GM10847 (cell line): ENCODE measurements around the gene VAV3.

Experiments
- POLR2A ChIP-seq: IDR thresholded peaks from 2 replicates; pipeline ENCODE4 v1.6.1; 2011; ENCODE audit not compliant: insufficient read length; ENCODE audit errors: extremely low read depth

The VAV3 gene

GRCh38 chr1:107739201-107739600 lies 225.8 kb downstream of the VAV3 start:
- TF ChIP-seq POLR2A, result no peak

- no peak for TF ChIP-seq POLR2A
Measured at GRCh38 chr1:107727866-107728265, 237.1 kb downstream of the VAV3 start.

GRCh38 chr1:107726860-107727259 lies 238.1 kb downstream of the VAV3 start:
- no peak for TF ChIP-seq POLR2A

GRCh38 chr1:107724648-107725047 lies 240.3 kb downstream of the VAV3 start:
- no peak for TF ChIP-seq POLR2A

- no peak for TF ChIP-seq POLR2A
Measured at GRCh38 chr1:107710005-107710404, 255.0 kb downstream of the VAV3 start.

- TF ChIP-seq POLR2A, result no peak
Measured at GRCh38 chr1:107707111-107707510, 257.9 kb downstream of the VAV3 start.

GRCh38 chr1:107706182-107706581 lies 258.8 kb downstream of the VAV3 start:
- no peak for TF ChIP-seq POLR2A

GRCh38 chr1:107704911-107705310 lies 260.1 kb downstream of the VAV3 start:
- no peak for TF ChIP-seq POLR2A

GRCh38 chr1:107702946-107703571 lies 261.9 kb downstream of the VAV3 start:
- TF ChIP-seq POLR2A, result no peak

GRCh38 chr1:107698161-107698560 lies 266.8 kb downstream of the VAV3 start:
- no peak for TF ChIP-seq POLR2A

GRCh38 chr1:107695341-107695740 lies 269.6 kb downstream of the VAV3 start:
- no peak for TF ChIP-seq POLR2A

- TF ChIP-seq POLR2A, result no peak
Measured at GRCh38 chr1:107692580-107693345, 272.2 kb downstream of the VAV3 start.

GRCh38 chr1:107691540-107691939 lies 273.4 kb downstream of the VAV3 start:
- no peak for TF ChIP-seq POLR2A

- TF ChIP-seq POLR2A, result no peak
Measured at GRCh38 chr1:107690491-107690890, 274.5 kb downstream of the VAV3 start.

GRCh38 chr1:107689733-107690132 lies 275.2 kb downstream of the VAV3 start:
- TF ChIP-seq POLR2A, result no peak

GRCh38 chr1:107689159-107689558 lies 275.8 kb downstream of the VAV3 start:
- TF ChIP-seq POLR2A, result no peak
